ENCODE measurements around the gene LRRC14B. TPM values are rescaled to one million over a fixed set of nuclear protein-coding genes. Genes with fewer than 3 reads are reported as not detected.

The LRRC14B gene
- total RNA-seq, 1 donor from 2014 or later: not detected

DNA sequence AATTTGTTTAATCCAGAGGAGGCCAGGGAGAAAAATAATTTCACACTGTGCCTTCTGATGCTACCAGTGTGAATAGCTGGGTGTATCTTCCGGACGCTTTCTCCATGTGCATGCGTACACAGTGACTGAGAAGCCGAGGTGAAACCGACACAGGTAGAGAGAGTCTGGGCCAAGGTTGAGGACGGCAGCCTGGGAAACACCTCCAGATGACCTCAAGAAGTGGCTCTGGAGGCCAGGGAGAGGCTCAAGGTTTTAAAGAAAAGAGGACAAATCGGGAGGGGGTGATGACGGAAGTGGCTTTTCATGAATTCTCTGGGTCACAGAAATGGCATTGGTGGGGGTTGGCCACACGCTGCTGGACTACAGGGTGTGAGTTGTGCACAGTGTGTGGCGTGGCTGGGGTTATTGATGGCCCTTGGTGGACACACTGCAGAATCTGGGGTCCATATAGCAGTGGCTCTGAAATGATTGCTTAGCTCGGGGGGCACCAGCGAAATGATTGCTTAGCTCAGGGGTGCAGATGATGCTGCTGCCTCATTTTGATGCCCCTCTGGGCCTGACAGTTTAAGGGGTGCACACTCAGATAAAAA lies 34.1 kb upstream of the LRRC14B start:
- Histone ChIP-seq H3K9me3 (no peaks in the 10 kb centered on the region), H3K27ac (no peak overlapping the region), H3K4me1 (no peaks in the 10 kb centered on the region), H3K4me3 (no peak overlapping the region), H3K27me3 (no peaks in the 10 kb centered on the region), H3K36me3 (no peaks in the 10 kb centered on the region)
- TF ChIP-seq POLR2AphosphoS5 (IDR thresholded peaks at IDR 0.05; ENCODE audit: insufficient read depth in 1 of 2, low read depth in 1 of 2): no peak
- DNase-seq (ENCODE audit: extremely low spot score in 2 of 2): peak; percentile 47 to 58
- intact Hi-C loops (cut with DNase I): no loop called here

DNA sequence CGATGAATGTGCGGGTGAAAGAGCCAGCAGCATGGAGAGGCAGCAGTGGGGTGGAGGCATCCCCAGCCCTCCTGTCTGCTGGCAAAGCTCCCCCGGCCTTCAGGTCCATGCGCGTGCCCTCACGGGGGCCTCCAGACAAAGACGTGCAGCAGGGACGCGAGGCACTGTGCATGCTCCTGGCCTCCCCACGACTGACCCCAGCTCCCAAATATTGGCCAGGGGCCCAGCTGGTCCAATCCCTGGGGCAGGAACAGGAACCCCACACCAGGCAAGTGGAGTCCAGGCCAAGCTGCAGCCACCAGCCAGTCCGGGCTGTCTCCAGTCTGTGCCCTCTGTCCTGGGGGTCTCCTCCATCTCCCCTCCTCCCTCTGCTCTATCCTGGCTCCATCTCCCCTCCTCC lies 33.5 kb upstream of the LRRC14B start:
- intact Hi-C loops (cut with DNase I): no loop called here
- Histone ChIP-seq H3K27me3 (no peaks in the 10 kb centered on the region), H3K9me3 (no peaks in the 10 kb centered on the region), H3K27ac (no peak overlapping the region), H3K36me3 (no peaks in the 10 kb centered on the region), H3K4me3 (no peak overlapping the region), H3K4me1 (no peaks in the 10 kb centered on the region)
- TF ChIP-seq, protein P1, sequence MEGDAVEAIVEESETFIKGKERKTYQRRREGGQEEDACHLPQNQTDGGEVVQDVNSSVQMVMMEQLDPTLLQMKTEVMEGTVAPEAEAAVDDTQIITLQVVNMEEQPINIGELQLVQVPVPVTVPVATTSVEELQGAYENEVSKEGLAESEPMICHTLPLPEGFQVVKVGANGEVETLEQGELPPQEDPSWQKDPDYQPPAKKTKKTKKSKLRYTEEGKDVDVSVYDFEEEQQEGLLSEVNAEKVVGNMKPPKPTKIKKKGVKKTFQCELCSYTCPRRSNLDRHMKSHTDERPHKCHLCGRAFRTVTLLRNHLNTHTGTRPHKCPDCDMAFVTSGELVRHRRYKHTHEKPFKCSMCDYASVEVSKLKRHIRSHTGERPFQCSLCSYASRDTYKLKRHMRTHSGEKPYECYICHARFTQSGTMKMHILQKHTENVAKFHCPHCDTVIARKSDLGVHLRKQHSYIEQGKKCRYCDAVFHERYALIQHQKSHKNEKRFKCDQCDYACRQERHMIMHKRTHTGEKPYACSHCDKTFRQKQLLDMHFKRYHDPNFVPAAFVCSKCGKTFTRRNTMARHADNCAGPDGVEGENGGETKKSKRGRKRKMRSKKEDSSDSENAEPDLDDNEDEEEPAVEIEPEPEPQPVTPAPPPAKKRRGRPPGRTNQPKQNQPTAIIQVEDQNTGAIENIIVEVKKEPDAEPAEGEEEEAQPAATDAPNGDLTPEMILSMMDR (IDR thresholded peaks at IDR 0.05): no peak
- DNase-seq (ENCODE audit: extremely low spot score in 2 of 2): peak; percentile 40 to 56

GRCh38 chr5:158807-159447 lies 32.4 kb upstream of the LRRC14B start:
- no peak overlapping the region for H3K4me3 ChIP-seq
- H3K9me3 ChIP-seq: no peaks in the 10 kb centered on the region
- H3K36me3 ChIP-seq: no peaks in the 10 kb centered on the region
- H3K4me1 ChIP-seq: no peaks in the 10 kb centered on the region
- H3K27ac ChIP-seq: no peak overlapping the region
- TF ChIP-seq, protein P1 (IDR thresholded peaks at IDR 0.05): no peak
- TF ChIP-seq POLR2AphosphoS5 (IDR thresholded peaks at IDR 0.05; ENCODE audit: insufficient read depth in 1 of 2, low read depth in 1 of 2) (no peak), POLR2A (IDR thresholded peaks at IDR 0.05) (no peak)
- DNase-seq (ENCODE audit: extremely low spot score in 2 of 2): no peak
- no peaks in the 10 kb centered on the region for H3K27me3 ChIP-seq
- intact Hi-C loops (cut with DNase I): no loop called here

DNA sequence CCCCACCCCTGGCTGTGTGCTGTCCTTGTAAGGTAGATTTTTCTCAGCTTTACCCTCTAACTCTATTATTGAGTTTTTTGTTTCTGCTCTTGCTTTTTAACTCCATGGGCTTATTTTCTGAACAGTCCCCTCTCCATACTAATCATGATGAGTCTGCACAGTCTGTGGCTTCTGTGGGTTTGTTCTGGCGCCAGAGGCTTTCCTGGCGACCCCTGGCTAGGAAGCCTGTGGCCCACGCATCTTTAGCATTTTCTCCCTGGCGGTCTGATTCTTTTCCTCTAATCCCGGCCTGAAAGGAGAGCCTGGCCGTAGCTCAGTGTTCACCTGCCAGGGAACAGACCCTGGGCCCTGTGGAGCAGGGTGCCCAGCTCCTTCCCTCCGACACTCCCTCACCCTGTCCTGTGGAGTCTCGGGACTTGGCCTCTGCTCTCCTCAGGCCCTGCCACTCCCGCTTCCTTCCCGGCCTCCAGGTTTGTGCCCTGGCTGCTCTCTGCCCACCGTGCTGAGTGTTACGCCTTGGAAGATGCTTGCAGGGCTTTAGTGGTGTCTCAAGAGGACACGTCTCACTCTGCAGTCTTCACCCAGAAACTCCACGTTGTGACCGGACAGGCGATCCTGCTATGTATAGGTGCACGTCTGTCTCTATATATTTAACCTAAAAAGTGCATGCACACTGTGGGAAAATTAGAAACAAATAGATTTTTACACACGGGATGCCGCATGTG lies 31.7 kb upstream of the LRRC14B start:
- Histone ChIP-seq H3K4me3 (no peak overlapping the region), H3K4me1 (no peaks in the 10 kb centered on the region), H3K27me3 (no peaks in the 10 kb centered on the region), H3K27ac (no peak overlapping the region), H3K9me3 (no peaks in the 10 kb centered on the region), H3K36me3 (no peaks in the 10 kb centered on the region)
- TF ChIP-seq POLR2AphosphoS5 (IDR thresholded peaks at IDR 0.05; ENCODE audit: insufficient read depth in 1 of 2, low read depth in 1 of 2) (no peak), POLR2A (IDR thresholded peaks at IDR 0.05) (no peak)
- TF ChIP-seq, protein P1 (IDR thresholded peaks at IDR 0.05): no peak
- intact Hi-C loops (cut with DNase I): no loop called here
- DNase-seq (ENCODE audit: extremely low spot score in 2 of 2): no peak

GRCh38 chr5:160173-160510 lies 31.2 kb upstream of the LRRC14B start:
- no peaks in the 10 kb centered on the region for H3K27me3 ChIP-seq
- H3K4me3 ChIP-seq: no peak overlapping the region

More at GRCh38 chr5:160173-160510, 31.2 kb upstream of the LRRC14B start:
- Histone ChIP-seq H3K4me1 (no peaks in the 10 kb centered on the region), H3K36me3 (no peaks in the 10 kb centered on the region), H3K27ac (no peak overlapping the region), H3K9me3 (no peaks in the 10 kb centered on the region)
- TF ChIP-seq POLR2AphosphoS5 (IDR thresholded peaks at IDR 0.05; ENCODE audit: insufficient read depth in 1 of 2, low read depth in 1 of 2): no peak
- no peak for TF ChIP-seq POLR2A (IDR thresholded peaks at IDR 0.05)
- TF ChIP-seq, protein P1 (IDR thresholded peaks at IDR 0.05): no peak
- intact Hi-C loops (cut with DNase I): no loop called here
- no peak for DNase-seq (ENCODE audit: extremely low spot score in 2 of 2)

Measured in vagina (tissue), 2 donors.